GM18907 (cell line): ENCODE data around the gene TDRD9.

Experiments
- ATAC-seq: cut with Tn5 transposase; IDR thresholded peaks from one replicate; pipeline ENCODE4 v1.9.1; 2021; ENCODE audit warnings: mild to moderate bottlenecking, moderate library complexity; ENCODE audit not compliant: unreplicated experiment

The TDRD9 gene

GRCh38 chr14:104066719-104067295 is 138.6 kb downstream of the TDRD9 start:
- no peak for ATAC-seq

GRCh38 chr14:104069541-104069940 is 141.3 kb downstream of the TDRD9 start:
- no peak for ATAC-seq

- no peak for ATAC-seq
Observed at GRCh38 chr14:104072586-104072985, 144.3 kb downstream of the TDRD9 start.

GRCh38 chr14:104073764-104074163 is 145.5 kb downstream of the TDRD9 start:
- no peak for ATAC-seq

- no peak for ATAC-seq
Observed at GRCh38 chr14:104075530-104076151, 147.4 kb downstream of the TDRD9 start.

- ATAC-seq = no peak
Observed at GRCh38 chr14:104076743-104077142, 148.5 kb downstream of the TDRD9 start.

GRCh38 chr14:104078031-104078455 is 149.8 kb downstream of the TDRD9 start:
- ATAC-seq = peak; percentile 88

GRCh38 chr14:104080376-104081260 is 152.4 kb downstream of the TDRD9 start:
- no peak for ATAC-seq

- ATAC-seq = no peak
Observed at GRCh38 chr14:104081261-104081835, 153.1 kb downstream of the TDRD9 start.

- no peak for ATAC-seq
Observed at GRCh38 chr14:104081951-104082464, 153.8 kb downstream of the TDRD9 start.

GRCh38 chr14:104082807-104083206 is 154.6 kb downstream of the TDRD9 start:
- no peak for ATAC-seq

GRCh38 chr14:104084251-104085002 is 156.2 kb downstream of the TDRD9 start:
- no peak for ATAC-seq

- ATAC-seq = no peak
Observed at GRCh38 chr14:104085032-104085888, 157.0 kb downstream of the TDRD9 start, which contains the start of gene ASPG. ASPG (plus strand) TSS chr14:104085700; CDS start chr14:104085771, 71 bp downstream.

GRCh38 chr14:104085889-104086201 is 157.6 kb downstream of the TDRD9 start:
- no peak for ATAC-seq

- ATAC-seq = no peak
Observed at GRCh38 chr14:104086210-104086660, 158.0 kb downstream of the TDRD9 start.

GRCh38 chr14:104086661-104087461 is 158.6 kb downstream of the TDRD9 start:
- ATAC-seq = no peak

GRCh38 chr14:104087505-104087904 is 159.2 kb downstream of the TDRD9 start:
- no peak for ATAC-seq

GRCh38 chr14:104087981-104088850 is 160.0 kb downstream of the TDRD9 start:
- ATAC-seq = no peak
